GM12878 (cell line): Measurements from ENCODE around the gene STARD10. TPM values are rescaled to one million over a fixed set of nuclear protein-coding genes. Genes with fewer than 3 reads are reported as not detected.

Experiments
- ATAC-seq: fragments of 200-7000 bp; cut with Tn5 transposase; 3 replicates; pipeline ENCODE4 v1.9.1; 2020; ENCODE audit warnings: mild to moderate bottlenecking, moderate library complexity
- BruUV-seq: library from RNA; stranded (reverse); fragments of 400-500 nt; replicated peaks from 2 replicates; lab custom pipeline; 2021; lab: Mats Ljungman, UMichigan
- CTCF ChIA-PET: fragments of 300-600 bp; sonication (Branson Sonifier 250); formaldehyde crosslinking; extraction: SDS; loops from one replicate; lab custom pipeline; 2021; ENCODE audit warnings: inconsistent platforms; lab: Yijun Ruan, JAX
- POLR2A ChIA-PET: fragments of 350-600 bp; formaldehyde crosslinking; extraction: SDS; loops from one replicate; lab custom pipeline; 2021; ENCODE audit warnings: inconsistent platforms; lab: Charles Lee
- RAD21 ChIA-PET: fragments of 300-600 bp; sonication (Branson Sonifier 250); formaldehyde crosslinking; loops from one replicate; lab custom pipeline; 2023; ENCODE audit warnings: antibody characterized with exemption; ENCODE audit not compliant: unreplicated experiment; lab: Charles Lee
- SMC1A ChIA-PET: fragments of 300-600 bp; sonication (Branson Sonifier 250); formaldehyde crosslinking; loops from one replicate; lab custom pipeline; 2023; ENCODE audit not compliant: unreplicated experiment, uncharacterized antibody; lab: Charles Lee
- DNase-seq: peaks from one replicate; pipeline ENCODE4 v3.0.0-alpha.2; 2011; ENCODE audit warnings: low read depth, low spot score
- FAIRE-seq: peaks from 3 replicates; lab custom pipeline; 2011; peaks lifted over from hg19 to GRCh38; lab: Jason Lieb, UNC
- H2AFZ ChIP-seq: 2 replicates; pipeline ENCODE4 v1.6.0; 2011; ENCODE audit warnings: low read depth, low read length, control low read depth; ENCODE audit not compliant: control insufficient read depth
- H3K27ac ChIP-seq: 2 replicates; pipeline ENCODE4 v1.5.1; 2011; ENCODE audit warnings: control low read depth; ENCODE audit not compliant: control insufficient read depth, insufficient read depth
- H3K27me3 ChIP-seq, 2 experiments: replicated peaks in 1 of 2; 2 replicates each; pipeline versions ENCODE4 v1.6.0 to v1.6.1; 2011; ENCODE audit warnings: low read length in 1 of 2; ENCODE audit not compliant: control insufficient read depth in 2 of 2, insufficient read depth in 2 of 2
- H3K36me3 ChIP-seq, 2 experiments: 2 replicates each; pipeline ENCODE4 v1.5.1; 2011; ENCODE audit warnings: low read length in 1 of 2; ENCODE audit not compliant: control insufficient read depth in 2 of 2, insufficient read depth in 2 of 2
- H3K4me1 ChIP-seq: 2 replicates; pipeline ENCODE4 v1.6.1; 2011; ENCODE audit warnings: mild to moderate bottlenecking, low read length, moderate library complexity, mixed read lengths; ENCODE audit not compliant: control insufficient read depth, insufficient read depth
- H3K4me2 ChIP-seq: 2 replicates; pipeline ENCODE4 v1.6.0; 2011; ENCODE audit warnings: control low read depth; ENCODE audit not compliant: control insufficient read depth, insufficient read depth
- H3K4me3 ChIP-seq: fragments of 200-600 bp; sonication (generic); 2 replicates; pipeline ENCODE4 v1.5.1; 2016
- H3K79me2 ChIP-seq: 2 replicates; pipeline ENCODE4 v1.6.0; 2011; ENCODE audit warnings: low read length; ENCODE audit not compliant: control insufficient read depth, insufficient read depth
- H3K9ac ChIP-seq: 2 replicates; pipeline ENCODE4 v1.8.0; 2011; ENCODE audit warnings: low read length, control low read depth, mixed read lengths; ENCODE audit not compliant: control insufficient read depth, insufficient read depth
- H3K9me3 ChIP-seq: replicated peaks from 3 replicates; pipeline ENCODE4 v1.5.1; 2011; ENCODE audit warnings: mild to moderate bottlenecking, low read length; ENCODE audit not compliant: control insufficient read depth, insufficient read depth
- H4K20me1 ChIP-seq: 2 replicates; pipeline ENCODE4 v1.6.0; 2011; ENCODE audit not compliant: control insufficient read depth, insufficient read depth
- ATF7 ChIP-seq: fragments of 450-650 bp; IDR thresholded peaks from 2 replicates; pipeline ENCODE4 v1.6.1; 2016; ENCODE audit warnings: low read depth, mild to moderate bottlenecking
- BRCA1 ChIP-seq: IDR thresholded peaks from 2 replicates; pipeline ENCODE4 v1.6.1; 2011; ENCODE audit warnings: low read depth, low read length, improper control_type of control experiment
- IRF4 ChIP-seq: IDR thresholded peaks from 2 replicates; pipeline ENCODE4 v1.6.1; 2011; ENCODE audit warnings: low read depth, low read length
- JUND ChIP-seq: IDR thresholded peaks from 2 replicates; pipeline ENCODE4 v1.6.1; 2012; ENCODE audit warnings: low read depth, mild to moderate bottlenecking, low read length, improper control_type of control experiment, moderate library complexity
- MEF2B ChIP-seq: fragments of 450-650 bp; IDR thresholded peaks from 2 replicates; pipeline ENCODE4 v1.6.1; 2018; ENCODE audit warnings: mild to moderate bottlenecking, moderate library complexity; ENCODE audit not compliant: partially characterized antibody, poor library complexity, severe bottlenecking
- MTA3 ChIP-seq: IDR thresholded peaks from 2 replicates; pipeline ENCODE4 v1.6.1; 2012; ENCODE audit warnings: low read length, inconsistent platforms, borderline replicate concordance
- NFXL1 ChIP-seq: fragments of 450-650 bp; IDR thresholded peaks from 2 replicates; pipeline ENCODE4 v1.6.1; 2017; ENCODE audit warnings: antibody characterized with exemption, mild to moderate bottlenecking, borderline replicate concordance
- NFYB ChIP-seq: IDR thresholded peaks from 2 replicates; pipeline ENCODE4 v1.6.1; 2011; ENCODE audit warnings: low read depth, mild to moderate bottlenecking, low read length, improper control_type of control experiment, moderate library complexity; ENCODE audit not compliant: insufficient read depth
- NRF1 ChIP-seq: conservative IDR thresholded peaks from 2 replicates; pipeline ENCODE4 v1.6.1; 2011; ENCODE audit warnings: mild to moderate bottlenecking, low read depth, low read length, improper control_type of control experiment
- RAD21 ChIP-seq: IDR thresholded peaks from 2 replicates; pipeline ENCODE4 v1.6.1; 2011; ENCODE audit warnings: mild to moderate bottlenecking, low read depth, low read length, moderate library complexity; ENCODE audit not compliant: insufficient read depth
- RELA ChIP-seq: fragments of 450-650 bp; IDR thresholded peaks from 2 replicates; pipeline ENCODE4 v1.8.0; 2014; ENCODE audit warnings: borderline replicate concordance; ENCODE audit not compliant: partially characterized antibody
- RFX5 ChIP-seq: IDR thresholded peaks from 2 replicates; pipeline ENCODE4 v1.6.1; 2011; ENCODE audit warnings: low read depth, low read length, improper control_type of control experiment
- SIN3A ChIP-seq: IDR thresholded peaks from 2 replicates; pipeline ENCODE4 v1.6.1; 2012; ENCODE audit warnings: low read depth, low read length, improper control_type of control experiment
- SREBF2 ChIP-seq: IDR thresholded peaks from 2 replicates; pipeline ENCODE4 v1.6.1; 2012; ENCODE audit warnings: mild to moderate bottlenecking, low read length
- TCF3 ChIP-seq: IDR thresholded peaks from 2 replicates; pipeline ENCODE4 v1.6.1; 2012; ENCODE audit warnings: low read depth, mild to moderate bottlenecking, low read length, borderline replicate concordance; ENCODE audit not compliant: insufficient read depth
- USF2 ChIP-seq: IDR thresholded peaks from 2 replicates; pipeline ENCODE4 v1.6.1; 2011; ENCODE audit warnings: low read depth, low read length, improper control_type of control experiment, borderline replicate concordance
- ZNF207 ChIP-seq: fragments of 450-650 bp; IDR thresholded peaks from 2 replicates; pipeline ENCODE4 v1.6.1; 2014; ENCODE audit warnings: antibody characterized with exemption, mild to moderate bottlenecking, borderline replicate concordance
- ZSCAN29 ChIP-seq: fragments of 450-650 bp; IDR thresholded peaks from 2 replicates; pipeline ENCODE4 v1.6.1; 2017; ENCODE audit warnings: mild to moderate bottlenecking, moderate library complexity
- WGBS: methylation state at CpG from one replicate; pipeline ENCODE4 v1.1.6; 2016; ENCODE audit warnings: low lambda C conversion rate; ENCODE audit not compliant: insufficient replicate concordance, insufficient coverage; ENCODE audit errors: missing lambda C conversion rate; 5-methylcytosine and 5-hydroxymethylcytosine counted together
- in situ Hi-C: fragments of 300-500 bp; cut with MboI; formaldehyde crosslinking; loops from 9 replicates; pipeline ENCODE4 v1.14.3; 2018; ENCODE audit warnings: mixed read lengths
- intact Hi-C: fragments of 100-400 bp; cut with micrococcal nuclease; formaldehyde crosslinking; loops from one replicate; pipeline ENCODE4 v1.14.2; 2022; ENCODE audit not compliant: unreplicated experiment
- polyA plus RNA-seq, 11 experiments: library from polyadenylated mRNA; depleted of rRNA in 4 of 11; unstranded in 6 of 11; stranded (reverse) in 5 of 11; fragments of >200 nt; fragmentation: Nextera tagmentation in 4 of 11; fragmentation: Illumina TruSeq in 1 of 11; extraction: Ambion mirVana in 4 of 11; extraction: Trizol in 1 of 11; gene quantifications; 1 replicate in 1 of 11; 2 replicates in 10 of 11; pipeline versions ENCODE4 v1.2.1 to v1.2.3, GENCODE V29; 2011 to 2016; ENCODE audit warnings: inconsistent platforms in 2 of 11, missing spikeins in 2 of 11, low read depth in 1 of 11
- total RNA-seq, 4 experiments: library from RNA; depleted of rRNA in 3 of 4; stranded (reverse); fragments of >200 nt in 3 of 4; fragmentation: Illumina TruSeq in 1 of 4; extraction: Trizol in 1 of 4; gene quantifications; 2 replicates each; pipeline versions ENCODE4 v1.2.1 to v1.2.3, GENCODE V29; 2013 to 2021
- TF ChIP-seq, protein P1 (sequence below): fragments of 450-650 bp; IDR thresholded peaks from 2 replicates; pipeline ENCODE4 v1.6.1; 2016; ENCODE audit warnings: mild to moderate bottlenecking

STARD10 gene
- total and polyA plus RNA-seq, 10 of the 15 experiments (the other 5 are each of a cell fraction or from before 2014, with no cell fraction given), result 0.15 to 43.2 (median 23.1) TPM

DNA sequence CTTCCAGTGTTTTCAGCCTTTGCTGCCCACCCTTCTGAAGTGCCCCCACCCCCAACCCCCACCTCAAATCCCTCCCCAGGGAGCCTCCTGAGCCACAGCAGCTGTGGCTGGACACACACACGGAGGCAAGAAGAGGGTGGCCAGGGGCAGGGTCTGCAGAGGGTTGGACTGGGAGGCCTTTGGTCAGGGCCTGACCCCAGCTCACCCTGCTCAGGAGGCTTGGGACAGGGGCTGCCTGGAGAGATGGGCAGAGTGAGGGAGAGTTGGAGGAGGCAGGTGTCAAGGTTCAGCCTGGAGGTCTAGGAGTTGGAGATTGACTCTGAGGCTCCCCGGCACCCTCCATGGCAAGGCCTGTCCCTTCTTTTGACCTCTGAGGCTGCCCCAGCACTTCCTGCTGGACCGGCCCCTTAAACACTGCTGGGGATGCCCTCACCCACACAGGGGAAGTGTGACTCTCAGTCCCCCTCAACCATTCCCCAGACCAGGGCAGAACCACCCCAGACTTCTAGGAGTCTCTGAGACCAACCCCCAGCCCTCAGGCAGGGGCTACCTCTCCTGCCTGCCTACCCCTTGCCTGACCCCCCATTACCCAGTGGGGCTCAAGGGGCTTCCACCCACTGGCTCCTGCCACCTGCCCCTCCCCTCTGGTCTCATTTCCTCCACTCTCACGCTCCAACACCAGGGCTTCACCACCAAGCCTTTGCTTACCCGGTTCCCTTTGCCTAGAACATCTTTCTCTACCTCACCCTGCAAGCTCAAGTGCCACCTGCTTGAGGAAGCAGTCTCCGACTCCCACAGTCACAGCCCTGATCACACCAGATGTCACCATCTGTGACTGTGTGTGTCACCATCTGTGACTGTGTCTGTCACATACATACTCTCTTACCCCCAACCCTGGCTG is 50.3 kb downstream of the STARD10 start:
- no peak overlapping the region for H2AFZ ChIP-seq
- ChIA-PET SMC1A (interaction anchor here (0.6 to 4.0 kb wide), 4 partner anchors 12 to 50 kb away, joined by 3 to 27 read pairs (median 5); partner anchors contain the start of gene STARD10), CTCF (interaction anchor here (7.5 kb wide), 1 partner anchor 16 kb away, joined by 89 read pairs; no protein-coding TSS in a partner anchor), POLR2A (interaction anchor here (0.6 to 1.3 kb wide), 3 partner anchors 12 to 49 kb away, joined by 3 to 6 read pairs (median 3); no protein-coding TSS in a partner anchor), RAD21 (interaction anchor here (8.2 kb wide), 1 partner anchor 50 kb away, joined by 55 read pairs; the partner anchor contains the start of gene STARD10)
- H3K36me3 ChIP-seq, result peaks cover 0 to 3% of the 10 kb centered on the region in 2 experiments; a peak in 2 of 4 replicates
- DNase-seq (no peak), ATAC-seq (peak; percentile 53), FAIRE-seq (peak; percentile 74)
- no peaks in the 10 kb centered on the region for H3K9me3 ChIP-seq
- H3K9ac ChIP-seq, result peak overlapping the region; percentile 1; the same call in 1 of the 2 replicates
- peaks cover 75% of the 10 kb centered on the region for H3K4me1 ChIP-seq
- peak overlapping the region; percentile 84 for H3K4me2 ChIP-seq
- peak overlapping the region; percentile 59 for H3K27ac ChIP-seq
- H3K4me3 ChIP-seq, result peak overlapping the region; percentile 51; the same call in 1 of the 2 replicates
- no peaks in the 10 kb centered on the region for H4K20me1 ChIP-seq
- H3K27me3 ChIP-seq, result no peaks in the 10 kb centered on the region
- peaks cover 83% of the 10 kb centered on the region for H3K79me2 ChIP-seq
- in situ Hi-C loops (no loop called here), intact Hi-C loops (loop anchor here (5.0 to 10.0 kb wide), 4 partner anchors 49 to 411 kb away; partner anchors contain the start of genes ATG16L2 and STARD10)
- BruUV-seq, result no TSS peak
- WGBS, result 22% methylated on average over 6 of the region's 6 CpGs
- TF ChIP-seq NRF1 (no peak), MEF2B (peak; percentile 16), BRCA1 (no peak), SIN3A (no peak), NFYB (no peak), TCF3 (peak; percentile 93), USF2 (no peak), ZNF207 (no peak), SREBF2 (no peak), MTA3 (no peak), ZSCAN29 (no peak), RAD21 (no peak), RELA (no peak), RFX5 (no peak), JUND (no peak), IRF4 (no peak), ATF7 (peak; percentile 14; the same call in 1 of the 2 replicates), NFXL1 (no peak)
- TF ChIP-seq, protein P1, sequence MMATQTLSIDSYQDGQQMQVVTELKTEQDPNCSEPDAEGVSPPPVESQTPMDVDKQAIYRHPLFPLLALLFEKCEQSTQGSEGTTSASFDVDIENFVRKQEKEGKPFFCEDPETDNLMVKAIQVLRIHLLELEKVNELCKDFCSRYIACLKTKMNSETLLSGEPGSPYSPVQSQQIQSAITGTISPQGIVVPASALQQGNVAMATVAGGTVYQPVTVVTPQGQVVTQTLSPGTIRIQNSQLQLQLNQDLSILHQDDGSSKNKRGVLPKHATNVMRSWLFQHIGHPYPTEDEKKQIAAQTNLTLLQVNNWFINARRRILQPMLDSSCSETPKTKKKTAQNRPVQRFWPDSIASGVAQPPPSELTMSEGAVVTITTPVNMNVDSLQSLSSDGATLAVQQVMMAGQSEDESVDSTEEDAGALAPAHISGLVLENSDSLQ, result peak; percentile 59
